NCI-H2081 treated with DMSO at 0.1 percent for 48 hours (cell line): ENCODE measurements around the gene SIDT2.
"Not testable (repeated sequence)": the region's sequence is repeated elsewhere in the genome, so short reads cannot be mapped to it uniquely, and the experiment has no call there.

ENCODE experiments used
- DNase-seq: peaks from one replicate; lab custom pipeline; 2025; lab: John Stamatoyannopoulos, UW

The SIDT2 gene

DNA sequence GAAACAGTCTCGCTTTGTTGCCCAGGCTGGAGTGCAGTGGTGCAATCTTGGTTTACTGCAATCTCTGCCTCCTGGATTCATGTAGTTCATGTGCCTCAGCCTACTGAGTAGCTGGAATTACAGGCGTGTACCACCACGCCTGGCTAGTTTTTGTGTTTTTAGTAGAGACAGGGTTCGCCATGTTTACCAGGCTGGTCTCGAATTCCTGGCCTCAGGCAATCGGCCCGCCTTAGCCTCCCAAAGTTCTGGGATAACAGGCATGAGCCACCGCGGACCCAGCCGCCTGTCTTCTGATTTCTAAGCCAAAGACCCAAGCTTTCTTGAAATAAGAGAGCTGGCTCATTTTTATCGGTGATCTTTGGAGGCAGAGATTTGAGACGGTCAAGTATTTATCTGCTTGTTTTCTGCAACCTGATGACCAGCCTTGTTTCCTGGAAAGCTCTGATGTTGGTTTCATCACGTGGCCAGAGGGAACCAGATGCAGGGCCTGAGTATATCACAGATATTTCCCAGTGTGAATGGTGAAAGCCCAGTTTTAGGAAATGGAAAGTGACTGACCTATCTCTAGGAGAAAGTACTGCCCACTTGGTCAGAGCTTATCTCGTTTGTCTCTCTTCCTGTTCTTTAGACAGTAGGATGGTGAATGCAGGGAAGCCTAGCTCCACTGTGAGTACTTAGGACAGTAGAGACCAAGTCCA, 5.7 kb upstream of the SIDT2 start:
- DNase-seq: no peak

DNA sequence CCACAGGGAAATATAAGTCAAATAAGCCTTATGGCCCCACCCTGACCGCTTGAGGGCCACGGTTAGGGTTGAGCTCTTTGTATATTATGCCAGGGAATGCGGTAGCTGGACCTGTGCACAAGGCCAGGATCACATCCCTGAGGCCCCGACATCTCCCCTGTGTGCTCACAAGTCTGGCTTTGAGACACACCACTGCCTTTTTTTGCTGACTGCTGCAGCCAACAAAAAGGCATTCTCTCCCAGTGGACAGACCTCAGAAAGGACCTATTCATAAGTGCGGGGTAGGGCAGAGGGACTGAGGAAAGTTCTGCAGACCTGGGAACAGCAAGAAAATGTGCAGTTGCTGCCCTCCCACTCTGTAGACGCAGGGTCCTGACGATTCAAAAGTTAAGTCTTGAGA, 3.4 kb upstream of the SIDT2 start:
- no peak for DNase-seq

GRCh38 chr11:117175781-117176180, 2.8 kb upstream of the SIDT2 start:
- DNase-seq: no peak

DNA sequence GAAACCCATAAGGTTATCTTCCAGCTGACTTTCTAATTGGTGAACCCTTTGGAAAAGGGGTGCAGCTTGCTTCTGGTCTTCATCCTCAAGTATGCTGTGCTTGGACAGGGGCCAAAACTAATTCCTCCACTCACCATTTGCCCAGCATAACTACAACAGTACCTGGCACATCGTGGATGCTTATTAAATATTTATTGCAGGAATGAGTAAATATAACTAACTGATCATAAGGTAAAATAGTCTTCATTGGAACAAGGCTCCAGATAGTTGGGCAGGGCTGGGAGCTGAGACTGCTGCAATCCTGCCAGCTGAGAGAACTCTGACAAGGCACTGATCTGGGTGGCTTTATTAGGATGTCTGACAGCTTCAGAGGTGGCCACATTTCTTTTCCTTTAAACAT, 2.4 kb upstream of the SIDT2 start:
- no peak for DNase-seq

DNA sequence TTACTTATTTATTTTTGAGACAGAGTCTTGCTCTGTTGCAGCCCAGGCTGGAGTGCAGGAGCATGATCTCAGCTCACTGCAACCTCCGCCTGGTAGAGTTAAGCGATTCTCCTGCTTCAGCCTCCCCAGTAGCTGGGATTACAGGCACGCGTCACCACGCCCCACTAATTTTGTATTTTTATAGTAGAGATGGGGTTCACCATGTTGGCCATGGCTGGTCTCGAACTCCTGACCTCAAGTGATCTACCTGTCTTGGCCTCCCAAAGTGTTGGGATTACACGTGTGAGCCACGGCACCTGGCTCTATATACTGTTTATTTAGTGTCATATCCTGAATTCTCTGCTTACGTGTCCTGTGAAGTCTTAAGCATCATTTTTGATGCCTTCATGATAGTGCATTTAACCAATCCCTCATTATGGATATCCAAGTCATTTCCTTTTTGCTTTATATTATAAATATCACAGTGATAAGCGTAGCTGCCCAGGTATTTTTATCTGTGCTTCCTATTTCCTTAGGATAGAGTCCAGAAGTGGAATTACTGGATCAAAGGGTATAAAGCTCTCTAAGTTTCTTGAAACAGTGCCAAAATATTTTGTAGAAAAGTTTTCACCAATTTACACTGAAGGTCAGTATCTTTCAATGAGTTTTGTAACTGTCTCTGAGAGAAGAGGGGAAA, 871 bp upstream of the SIDT2 start:
- DNase-seq: no peak

DNA sequence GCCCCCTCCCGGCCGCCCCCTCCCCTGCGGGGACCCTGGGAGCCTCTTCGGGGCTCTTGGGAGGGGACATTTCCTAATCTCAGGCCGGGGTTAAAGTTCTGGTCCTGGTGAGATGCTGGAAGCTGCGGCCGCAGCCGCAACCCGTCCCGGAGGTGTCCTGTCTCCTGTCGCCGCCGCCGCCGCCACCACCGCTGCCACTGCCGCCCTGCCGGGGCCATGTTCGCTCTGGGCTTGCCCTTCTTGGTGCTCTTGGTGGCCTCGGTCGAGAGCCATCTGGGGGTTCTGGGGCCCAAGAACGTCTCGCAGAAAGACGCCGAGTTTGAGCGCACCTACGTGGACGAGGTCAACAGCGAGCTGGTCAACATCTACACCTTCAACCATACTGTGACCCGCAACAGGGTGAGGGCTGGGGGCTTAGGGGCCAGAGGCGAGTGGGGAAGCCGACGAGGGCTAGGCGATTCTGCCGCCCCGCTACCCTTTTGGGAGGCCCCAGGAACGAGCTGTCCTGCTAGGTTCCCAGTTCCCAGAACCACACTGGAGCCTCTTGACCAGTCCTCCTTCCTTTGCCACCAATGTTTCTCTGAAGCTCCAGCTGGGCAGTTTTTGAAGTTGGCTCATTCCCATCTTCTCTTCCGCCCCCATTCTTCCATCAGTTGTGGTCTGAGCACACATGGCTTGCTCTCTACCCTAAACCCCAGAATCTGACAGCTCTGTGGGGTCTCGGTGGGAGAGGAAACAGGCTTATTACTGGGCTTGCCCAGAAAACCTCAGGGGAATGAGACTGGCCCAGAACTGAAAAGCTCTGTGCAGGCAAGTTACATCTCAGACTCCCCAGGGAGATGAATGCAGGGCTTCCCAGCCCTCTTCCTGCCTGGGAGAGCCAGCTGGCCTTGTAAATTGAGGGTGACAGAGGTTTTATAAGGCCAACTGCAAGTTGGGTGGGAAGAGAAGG, 781 bp downstream of the SIDT2 start:
- DNase-seq: no peak

GRCh38 chr11:117180020-117180419, 1.5 kb downstream of the SIDT2 start:
- no peak for DNase-seq

- DNase-seq: no peak
Measured at GRCh38 chr11:117180661-117181585, 2.4 kb downstream of the SIDT2 start.

DNA sequence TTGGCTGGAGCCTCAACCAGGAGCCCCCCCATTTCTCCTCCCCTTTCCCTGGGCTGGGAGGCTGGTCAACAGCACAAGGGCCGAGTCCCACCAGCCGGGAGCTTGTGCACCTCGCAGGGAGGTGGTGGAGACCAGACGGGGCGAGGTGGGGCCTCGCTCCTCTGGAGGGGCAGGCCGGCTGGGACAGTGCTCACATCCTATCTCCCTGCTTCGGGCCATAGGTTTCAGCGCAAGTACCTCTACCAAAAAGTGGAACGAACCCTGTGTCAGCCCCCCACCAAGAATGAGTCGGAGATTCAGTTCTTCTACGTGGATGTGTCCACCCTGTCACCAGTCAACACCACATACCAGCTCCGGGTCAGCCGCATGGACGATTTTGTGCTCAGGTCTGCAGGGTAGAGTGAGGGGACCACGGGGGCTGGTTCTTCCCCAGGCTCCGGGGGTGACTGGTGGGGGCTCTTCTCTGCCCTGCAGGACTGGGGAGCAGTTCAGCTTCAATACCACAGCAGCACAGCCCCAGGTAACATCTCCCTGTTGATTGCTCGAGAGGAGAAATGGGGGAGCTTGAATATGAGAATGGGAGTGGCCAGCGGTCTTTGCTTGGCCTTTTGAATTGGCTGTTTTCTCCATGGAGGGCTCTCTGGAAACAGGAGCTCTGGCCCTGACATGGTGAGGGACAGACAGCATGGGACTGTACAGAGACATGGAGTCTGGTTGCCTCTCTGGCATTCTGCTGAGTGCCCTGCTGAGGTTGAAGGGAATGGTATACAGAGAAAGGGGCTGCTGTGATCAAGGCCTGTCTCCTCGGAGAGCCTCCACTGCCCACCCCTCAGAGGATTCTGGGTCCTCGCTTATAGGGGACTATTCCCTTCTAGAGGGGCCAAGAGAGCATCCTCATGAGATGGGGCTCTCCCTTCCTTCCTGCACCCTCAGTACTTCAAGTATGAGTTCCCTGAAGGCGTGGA, 3.3 kb downstream of the SIDT2 start:
- DNase-seq: no peak

DNA sequence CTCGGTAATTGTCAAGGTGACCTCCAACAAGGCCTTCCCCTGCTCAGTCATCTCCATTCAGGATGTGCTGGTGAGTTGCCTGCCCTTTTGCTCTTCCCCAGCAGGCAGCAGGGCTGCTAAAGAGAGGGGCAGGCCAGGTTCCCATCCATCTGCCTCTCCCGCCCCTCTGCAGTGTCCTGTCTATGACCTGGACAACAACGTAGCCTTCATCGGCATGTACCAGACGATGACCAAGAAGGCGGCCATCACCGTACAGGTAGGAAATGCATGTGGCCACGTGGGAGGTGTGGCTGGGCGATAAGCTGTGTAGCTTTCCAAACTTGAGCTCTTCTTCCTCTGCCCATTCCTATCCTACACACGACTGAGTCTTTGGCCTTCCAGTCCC, 4.0 kb downstream of the SIDT2 start:
- DNase-seq: no peak

GRCh38 chr11:117183178-117183577, 4.6 kb downstream of the SIDT2 start:
- DNase-seq: not testable (repeated sequence)

- DNase-seq: no peak
Measured at GRCh38 chr11:117183724-117184349, 5.3 kb downstream of the SIDT2 start.

- DNase-seq: no peak
Measured at GRCh38 chr11:117185736-117186430, 7.3 kb downstream of the SIDT2 start.

DNA sequence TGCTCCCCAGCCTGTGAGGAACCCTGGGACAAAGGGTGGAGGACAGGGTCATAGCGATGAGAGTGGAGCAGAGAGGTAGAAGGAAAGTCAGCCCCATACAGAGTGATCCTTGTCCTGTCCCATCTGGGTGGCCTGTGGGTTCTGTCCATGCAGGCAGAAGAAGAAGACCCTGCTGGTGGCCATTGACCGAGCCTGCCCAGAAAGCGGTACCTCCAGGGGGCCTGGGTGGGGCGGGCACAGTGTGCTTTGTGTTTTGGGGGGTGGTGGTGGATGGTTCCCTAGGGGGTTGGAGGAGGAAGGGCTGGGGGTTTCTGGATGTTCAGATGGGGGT, 7.9 kb downstream of the SIDT2 start:
- no peak for DNase-seq

- no peak for DNase-seq
Measured at GRCh38 chr11:117187007-117187406, 8.5 kb downstream of the SIDT2 start.

- no peak for DNase-seq
Measured at GRCh38 chr11:117187428-117187798, 8.9 kb downstream of the SIDT2 start.

DNA sequence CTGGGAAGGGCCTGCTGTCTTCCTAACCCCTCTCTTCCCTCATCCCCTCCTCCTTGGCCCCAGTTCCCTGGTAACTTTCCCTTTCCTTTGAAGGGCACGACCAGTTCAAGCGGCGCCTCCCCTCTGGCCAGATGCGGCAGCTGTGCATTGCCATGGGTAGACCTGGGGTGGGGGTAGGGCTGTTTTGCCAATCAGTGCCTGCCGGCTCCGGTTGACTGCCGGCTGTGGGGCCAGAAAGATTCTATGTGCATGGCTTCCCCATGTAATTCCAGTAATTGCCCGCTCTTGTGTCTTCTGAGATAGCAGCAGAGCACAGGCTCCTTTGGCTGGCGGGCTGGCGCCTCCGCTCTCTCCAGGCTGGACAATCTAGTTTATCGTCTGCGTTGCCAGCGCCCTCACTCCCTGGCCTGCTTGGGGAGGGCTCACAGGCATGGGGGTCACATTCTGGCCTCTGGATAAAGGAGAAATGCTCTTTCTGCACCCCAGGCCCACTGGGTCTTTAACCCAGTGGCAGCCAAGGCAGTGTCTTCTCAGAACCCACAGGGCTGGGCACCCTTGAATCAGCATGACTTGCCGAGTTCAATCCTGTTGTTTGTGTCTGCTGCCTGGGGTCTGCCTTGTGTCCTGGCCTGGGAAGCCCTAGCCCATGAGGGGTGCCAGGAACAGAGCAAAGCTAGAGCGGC, 9.4 kb downstream of the SIDT2 start:
- no peak for DNase-seq

DNA sequence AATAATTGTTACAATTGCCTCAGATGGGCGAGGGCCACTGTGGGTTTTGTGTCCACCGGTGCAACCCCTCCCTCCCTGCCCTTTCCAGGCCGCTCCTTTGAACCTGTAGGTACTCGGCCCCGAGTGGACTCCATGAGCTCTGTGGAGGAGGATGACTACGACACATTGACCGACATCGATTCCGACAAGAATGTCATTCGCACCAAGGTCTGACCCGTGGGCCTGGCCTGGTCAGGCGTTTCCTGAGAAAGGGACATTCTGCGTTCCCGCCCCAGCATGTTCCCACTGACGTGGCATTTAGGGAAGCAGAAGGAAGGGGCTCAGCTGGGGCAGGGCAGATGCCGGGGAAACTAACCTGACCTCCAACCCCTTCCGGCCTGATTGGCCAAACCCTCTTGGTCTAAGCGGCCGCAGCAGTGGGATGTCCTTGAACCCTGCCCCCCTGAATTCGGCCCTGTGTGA, 10.1 kb downstream of the SIDT2 start:
- no peak for DNase-seq
